Nephron progenitor cell (in vitro differentiated cells): ENCODE results near the gene LTBP1.

Experiments
- DNase-seq: peaks from one replicate; pipeline ENCODE4 v3.0.0; 2021
- H3K27ac Mint-ChIP-seq: 2 replicates; pipeline ENCODE4 v1.8.0; 2021; ENCODE audit warnings: mild to moderate bottlenecking, moderate library complexity, mixed read lengths
- H3K27me3 Mint-ChIP-seq: 2 replicates; pipeline ENCODE4 v1.8.0; 2021; ENCODE audit warnings: mild to moderate bottlenecking, low read depth, mixed read lengths; ENCODE audit not compliant: poor library complexity
- H3K36me3 Mint-ChIP-seq: 2 replicates; pipeline ENCODE4 v1.8.0; 2021; ENCODE audit warnings: low read depth, mixed read lengths
- H3K4me1 Mint-ChIP-seq: 2 replicates; pipeline ENCODE4 v1.8.0; 2021; ENCODE audit warnings: mixed read lengths
- H3K4me3 Mint-ChIP-seq: 2 replicates; pipeline ENCODE4 v1.8.0; 2021; ENCODE audit warnings: mild to moderate bottlenecking, moderate library complexity, mixed read lengths
- H3K9me3 Mint-ChIP-seq: 2 replicates; pipeline ENCODE4 v1.8.0; 2021; ENCODE audit warnings: mild to moderate bottlenecking, moderate library complexity, mixed read lengths
- TF ChIP-seq, protein P1 (sequence below): fragments of 200-600 bp; sonication (generic); IDR thresholded peaks from 2 replicates; pipeline ENCODE4 v1.5.0; 2021; ENCODE audit warnings: antibody characterized with exemption

The LTBP1 gene

DNA sequence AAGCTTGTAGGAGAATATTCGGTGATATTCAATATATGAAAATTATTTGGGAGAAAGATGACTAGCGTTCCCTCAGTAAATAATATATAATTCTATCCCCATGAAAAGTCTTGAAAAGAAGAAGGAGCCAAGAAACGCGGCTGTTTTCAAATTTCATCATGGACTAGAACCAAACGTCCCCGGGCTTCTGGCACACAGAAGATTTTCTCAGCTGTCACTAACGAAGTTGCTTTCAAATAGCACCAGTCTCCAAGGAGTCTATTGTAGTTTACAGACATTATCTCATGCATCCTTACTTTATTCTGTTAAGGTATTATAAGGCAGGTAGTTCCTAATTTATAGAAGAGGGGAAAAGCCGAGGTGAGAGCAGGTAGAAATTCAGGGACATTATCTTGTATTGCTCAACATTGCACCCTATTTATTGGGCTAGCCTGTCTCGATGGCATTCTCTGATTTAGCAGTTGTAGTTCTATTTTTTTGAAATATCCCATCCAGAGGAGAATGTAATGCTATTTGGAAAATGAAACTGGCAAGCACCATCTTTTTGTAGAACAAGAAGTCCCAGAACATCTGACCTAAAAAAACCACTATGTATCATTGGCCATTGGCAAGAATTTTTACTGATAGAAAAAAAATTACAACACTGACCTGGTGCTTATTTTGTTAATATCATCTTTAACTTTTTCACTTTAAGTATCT, 331.6 kb downstream of the LTBP1 start:
- H3K27ac Mint-ChIP-seq, result no peak overlapping the region
- peaks cover 82% of the 10 kb centered on the region for H3K36me3 Mint-ChIP-seq
- DNase-seq, result no peak

DNA sequence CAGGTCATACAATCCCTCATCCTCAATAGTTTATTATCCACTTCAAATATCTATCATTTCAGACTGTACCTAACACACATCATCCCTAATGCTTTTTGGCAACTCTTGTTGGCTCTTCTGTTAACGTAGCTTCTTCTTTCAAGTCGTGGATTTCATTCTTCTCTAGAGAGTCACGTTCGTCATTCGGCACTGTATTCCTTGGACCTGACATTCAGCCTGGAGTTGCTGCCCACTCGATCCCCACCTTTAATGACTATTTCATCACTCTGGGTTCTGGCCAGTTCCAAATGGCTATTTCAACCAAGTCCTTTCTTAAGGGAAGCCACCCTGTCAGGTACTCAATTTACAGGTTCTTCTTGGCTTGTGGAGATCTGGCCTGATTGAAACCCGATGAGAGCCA, 337.5 kb downstream of the LTBP1 start:
- Mint-ChIP-seq H3K4me3 (no peak overlapping the region), H3K27me3 (no peaks in the 10 kb centered on the region), H3K9me3 (peaks cover 3% of the 10 kb centered on the region), H3K4me1 (no peaks in the 10 kb centered on the region), H3K36me3 (peaks cover 83% of the 10 kb centered on the region), H3K27ac (no peak overlapping the region)
- TF ChIP-seq, protein P1, sequence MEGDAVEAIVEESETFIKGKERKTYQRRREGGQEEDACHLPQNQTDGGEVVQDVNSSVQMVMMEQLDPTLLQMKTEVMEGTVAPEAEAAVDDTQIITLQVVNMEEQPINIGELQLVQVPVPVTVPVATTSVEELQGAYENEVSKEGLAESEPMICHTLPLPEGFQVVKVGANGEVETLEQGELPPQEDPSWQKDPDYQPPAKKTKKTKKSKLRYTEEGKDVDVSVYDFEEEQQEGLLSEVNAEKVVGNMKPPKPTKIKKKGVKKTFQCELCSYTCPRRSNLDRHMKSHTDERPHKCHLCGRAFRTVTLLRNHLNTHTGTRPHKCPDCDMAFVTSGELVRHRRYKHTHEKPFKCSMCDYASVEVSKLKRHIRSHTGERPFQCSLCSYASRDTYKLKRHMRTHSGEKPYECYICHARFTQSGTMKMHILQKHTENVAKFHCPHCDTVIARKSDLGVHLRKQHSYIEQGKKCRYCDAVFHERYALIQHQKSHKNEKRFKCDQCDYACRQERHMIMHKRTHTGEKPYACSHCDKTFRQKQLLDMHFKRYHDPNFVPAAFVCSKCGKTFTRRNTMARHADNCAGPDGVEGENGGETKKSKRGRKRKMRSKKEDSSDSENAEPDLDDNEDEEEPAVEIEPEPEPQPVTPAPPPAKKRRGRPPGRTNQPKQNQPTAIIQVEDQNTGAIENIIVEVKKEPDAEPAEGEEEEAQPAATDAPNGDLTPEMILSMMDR, result no peak
- no peak for DNase-seq

More for the DNA sequence above, 331.6 kb downstream of the LTBP1 start:
- H3K4me3 Mint-ChIP-seq, result no peak overlapping the region
- H3K4me1 Mint-ChIP-seq, result peaks cover 25% of the 10 kb centered on the region
- H3K27me3 Mint-ChIP-seq, result no peaks in the 10 kb centered on the region
- TF ChIP-seq, protein P1, result no peak
- no peaks in the 10 kb centered on the region for H3K9me3 Mint-ChIP-seq

DNA sequence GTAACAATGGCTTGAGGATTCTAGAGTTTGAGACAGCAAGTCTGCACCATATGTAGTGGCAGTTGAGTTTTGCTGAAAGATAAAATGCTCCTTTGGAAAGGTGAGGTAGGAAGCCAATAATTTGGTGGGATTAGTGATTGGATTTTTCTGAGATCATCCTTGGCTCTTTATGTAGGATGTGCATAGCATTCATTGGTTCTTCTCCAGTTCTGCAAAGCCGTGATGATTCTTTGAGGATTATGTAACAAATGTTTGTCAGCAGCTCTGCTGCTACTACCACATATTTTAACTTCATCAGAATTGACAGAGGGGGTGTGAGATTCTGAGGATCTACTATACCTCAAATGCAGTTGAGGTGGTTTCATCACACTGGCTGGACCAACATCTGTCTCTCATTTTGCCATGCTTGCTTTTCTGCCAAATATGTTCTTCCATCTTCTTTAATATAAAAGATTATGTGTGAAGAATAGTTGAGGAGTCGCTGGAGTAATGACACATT, 340.8 kb downstream of the LTBP1 start:
- H3K27me3 Mint-ChIP-seq, result no peaks in the 10 kb centered on the region
- TF ChIP-seq, protein P1, result no peak
- H3K9me3 Mint-ChIP-seq, result peaks cover 3% of the 10 kb centered on the region
- peaks cover 25% of the 10 kb centered on the region for H3K4me1 Mint-ChIP-seq
- peaks cover 67% of the 10 kb centered on the region for H3K36me3 Mint-ChIP-seq
- no peak overlapping the region for H3K4me3 Mint-ChIP-seq
- no peak for DNase-seq
- no peak overlapping the region for H3K27ac Mint-ChIP-seq

DNA sequence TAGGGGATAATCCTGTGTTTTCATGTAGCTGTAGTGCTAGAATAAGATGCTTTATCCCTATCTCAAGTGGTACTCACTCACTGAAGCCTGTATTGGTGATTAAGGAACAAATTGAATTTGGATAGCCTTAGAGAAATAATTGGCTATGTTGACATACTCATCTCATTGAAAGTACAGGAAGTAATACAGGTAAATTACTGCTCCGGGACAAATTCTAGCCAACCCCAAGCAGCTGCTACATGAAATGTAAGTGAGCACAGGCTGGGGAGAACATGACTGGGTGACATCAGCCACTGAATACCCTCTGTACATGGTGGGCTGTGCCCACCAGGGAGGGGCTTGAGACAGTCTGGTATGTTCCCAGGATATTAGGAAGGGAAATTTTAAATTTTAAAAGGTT, 341.3 kb downstream of the LTBP1 start:
- no peak for DNase-seq
- peaks cover 3% of the 10 kb centered on the region for H3K9me3 Mint-ChIP-seq
- H3K4me3 Mint-ChIP-seq, result no peak overlapping the region
- TF ChIP-seq, protein P1, result no peak
- peaks cover 69% of the 10 kb centered on the region for H3K36me3 Mint-ChIP-seq
- H3K27ac Mint-ChIP-seq, result peak overlapping the region; percentile 50
- H3K4me1 Mint-ChIP-seq, result peaks cover 25% of the 10 kb centered on the region
- H3K27me3 Mint-ChIP-seq, result no peaks in the 10 kb centered on the region

DNA sequence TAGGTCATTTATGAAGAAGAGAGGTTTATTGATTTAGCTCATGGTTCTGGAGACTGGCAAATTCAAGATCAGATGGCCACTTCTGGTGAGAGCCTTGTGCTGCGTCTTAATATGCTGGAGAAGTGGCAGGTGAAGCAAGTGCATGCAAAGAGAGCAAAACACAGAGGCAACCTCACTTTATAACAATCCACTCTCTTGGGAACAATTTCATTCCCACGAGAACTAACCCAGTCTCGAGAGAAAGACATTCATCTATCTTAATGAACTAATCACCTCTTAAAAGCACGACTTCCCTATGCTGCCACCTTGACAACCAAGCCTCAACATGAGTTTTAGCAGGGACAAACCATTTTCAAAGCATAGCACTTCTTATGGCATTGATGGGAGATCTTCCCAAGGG, 343.2 kb downstream of the LTBP1 start:
- peaks cover 3% of the 10 kb centered on the region for H3K9me3 Mint-ChIP-seq

More for the DNA sequence above, 343.2 kb downstream of the LTBP1 start:
- DNase-seq, result no peak
- TF ChIP-seq, protein P1, result no peak
- Mint-ChIP-seq H3K4me3 (no peak overlapping the region), H3K27ac (peak overlapping the region; percentile 44), H3K4me1 (peaks cover 25% of the 10 kb centered on the region), H3K36me3 (peaks cover 62% of the 10 kb centered on the region), H3K27me3 (no peaks in the 10 kb centered on the region)
